Esophagus squamous epithelium (tissue), 4 donors: ENCODE measurements around the gene PHACTR1.

Experiments used
- POLR2A ChIP-seq, 4 donors: fragments of 450-650 bp; IDR thresholded peaks; one replicate each; pipeline ENCODE4 v1.6.1; 2017; ENCODE audit warnings: antibody characterized with exemption in 4 of 4, mild to moderate bottlenecking in 4 of 4, moderate library complexity in 3 of 4
- TF ChIP-seq, protein P1 (sequence below), 6 experiments: fragments of 450-650 bp in 4 of 6; fragments of 200-600 bp in 2 of 6; sonication (generic) in 2 of 6; IDR thresholded peaks; one replicate each; pipeline ENCODE4 v1.5.1; 2016 to 2019; ENCODE audit warnings: antibody characterized with exemption in 6 of 6, mild to moderate bottlenecking in 4 of 6, moderate library complexity in 4 of 6

- TF ChIP-seq, protein P1, sequence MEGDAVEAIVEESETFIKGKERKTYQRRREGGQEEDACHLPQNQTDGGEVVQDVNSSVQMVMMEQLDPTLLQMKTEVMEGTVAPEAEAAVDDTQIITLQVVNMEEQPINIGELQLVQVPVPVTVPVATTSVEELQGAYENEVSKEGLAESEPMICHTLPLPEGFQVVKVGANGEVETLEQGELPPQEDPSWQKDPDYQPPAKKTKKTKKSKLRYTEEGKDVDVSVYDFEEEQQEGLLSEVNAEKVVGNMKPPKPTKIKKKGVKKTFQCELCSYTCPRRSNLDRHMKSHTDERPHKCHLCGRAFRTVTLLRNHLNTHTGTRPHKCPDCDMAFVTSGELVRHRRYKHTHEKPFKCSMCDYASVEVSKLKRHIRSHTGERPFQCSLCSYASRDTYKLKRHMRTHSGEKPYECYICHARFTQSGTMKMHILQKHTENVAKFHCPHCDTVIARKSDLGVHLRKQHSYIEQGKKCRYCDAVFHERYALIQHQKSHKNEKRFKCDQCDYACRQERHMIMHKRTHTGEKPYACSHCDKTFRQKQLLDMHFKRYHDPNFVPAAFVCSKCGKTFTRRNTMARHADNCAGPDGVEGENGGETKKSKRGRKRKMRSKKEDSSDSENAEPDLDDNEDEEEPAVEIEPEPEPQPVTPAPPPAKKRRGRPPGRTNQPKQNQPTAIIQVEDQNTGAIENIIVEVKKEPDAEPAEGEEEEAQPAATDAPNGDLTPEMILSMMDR (IDR thresholded peaks at IDR 0.05), result no peak
- TF ChIP-seq POLR2A (IDR thresholded peaks at IDR 0.05), result no peak
Observed at GRCh38 chr6:13272131-13273046, 555.8 kb downstream of the PHACTR1 start.
